Trophoblast cell (in vitro differentiated cells and primary cell): ENCODE data around the gene ZBTB20.

Experiments used
- DNase-seq, 2 donors: peaks; one replicate each; pipeline ENCODE4 v3.0.0-alpha.2; 2016
- H2AFZ ChIP-seq: 2 replicates; pipeline ENCODE4 v1.6.1; 2013; ENCODE audit warnings: low read length, moderate library complexity, mild to moderate bottlenecking; ENCODE audit not compliant: insufficient read depth, poor library complexity
- H2AK5ac ChIP-seq: 2 replicates; pipeline ENCODE4 v1.6.1; 2013; ENCODE audit warnings: mild to moderate bottlenecking, low read length
- H2BK120ac ChIP-seq: 2 replicates; pipeline ENCODE4 v1.6.1; 2013; ENCODE audit warnings: low read length, mild to moderate bottlenecking, moderate library complexity; ENCODE audit not compliant: insufficient read depth, poor library complexity
- H2BK12ac ChIP-seq: 2 replicates; pipeline ENCODE4 v1.6.1; 2013; ENCODE audit warnings: mild to moderate bottlenecking, low read length, moderate library complexity
- H2BK5ac ChIP-seq: 2 replicates; pipeline ENCODE4 v1.6.1; 2013; ENCODE audit warnings: low read length, low read depth, moderate library complexity, mild to moderate bottlenecking; ENCODE audit not compliant: poor library complexity
- H3K14ac ChIP-seq: 2 replicates; pipeline ENCODE4 v1.6.1; 2013; ENCODE audit warnings: mild to moderate bottlenecking, low read length
- H3K18ac ChIP-seq: 2 replicates; pipeline ENCODE4 v1.6.1; 2013; ENCODE audit warnings: mild to moderate bottlenecking, low read length
- H3K23ac ChIP-seq: 2 replicates; pipeline ENCODE4 v1.6.1; 2013; ENCODE audit warnings: low read length
- H3K27ac ChIP-seq: 2 replicates; pipeline ENCODE4 v1.5.1; 2013; ENCODE audit warnings: low read depth, mild to moderate bottlenecking, inconsistent platforms, low read length, moderate library complexity
- H3K27me3 ChIP-seq: 2 replicates; pipeline ENCODE4 v1.6.1; 2013; ENCODE audit warnings: inconsistent platforms, mild to moderate bottlenecking, low read length, moderate library complexity; ENCODE audit not compliant: insufficient read depth
- H3K36me3 ChIP-seq, 2 experiments: 1 replicate in 1 of 2; 2 replicates in 1 of 2; pipeline ENCODE4 v1.6.1; 2013; ENCODE audit warnings: low read length in 2 of 2, mild to moderate bottlenecking in 2 of 2, moderate library complexity in 1 of 2; ENCODE audit not compliant: insufficient read depth in 2 of 2, control insufficient read depth in 1 of 2
- H3K4ac ChIP-seq: 2 replicates; pipeline ENCODE4 v1.6.1; 2013; ENCODE audit warnings: low read depth, mild to moderate bottlenecking, low read length, moderate library complexity
- H3K4me1 ChIP-seq, 2 experiments: 1 replicate in 1 of 2; 2 replicates in 1 of 2; pipeline ENCODE4 v1.6.1; 2013; ENCODE audit warnings: low read length in 2 of 2, mild to moderate bottlenecking in 2 of 2, moderate library complexity in 1 of 2; ENCODE audit not compliant: insufficient read depth in 2 of 2, control insufficient read depth in 1 of 2
- H3K4me2 ChIP-seq: 2 replicates; pipeline ENCODE4 v1.6.1; 2013; ENCODE audit warnings: inconsistent platforms, mild to moderate bottlenecking, low read length, moderate library complexity
- H3K4me3 ChIP-seq: 2 replicates; pipeline ENCODE4 v1.5.1; 2013; ENCODE audit warnings: mild to moderate bottlenecking, low read depth, low read length, inconsistent platforms
- H3K79me1 ChIP-seq: one replicate; pipeline ENCODE4 v1.6.1; 2013; ENCODE audit warnings: low read length
- H3K79me2 ChIP-seq: 2 replicates; pipeline ENCODE4 v1.6.1; 2013; ENCODE audit warnings: low read length, mild to moderate bottlenecking; ENCODE audit not compliant: control insufficient read depth, insufficient read depth, poor library complexity
- H3K9ac ChIP-seq: 2 replicates; pipeline ENCODE4 v1.6.1; 2013; ENCODE audit warnings: mild to moderate bottlenecking, low read length
- H3K9me3 ChIP-seq: 2 replicates; pipeline ENCODE4 v1.6.1; 2013; ENCODE audit warnings: low read depth, mild to moderate bottlenecking, control low read depth, inconsistent platforms, low read length; ENCODE audit not compliant: insufficient read depth
- H4K12ac ChIP-seq: 2 replicates; pipeline ENCODE4 v1.6.1; 2013; ENCODE audit warnings: low read depth, mild to moderate bottlenecking, low read length, moderate library complexity
- H4K8ac ChIP-seq: 2 replicates; pipeline ENCODE4 v1.6.1; 2013; ENCODE audit warnings: low read depth, mild to moderate bottlenecking, low read length, moderate library complexity
- H4K91ac ChIP-seq: one replicate; pipeline ENCODE4 v1.6.1; 2013; ENCODE audit warnings: low read depth, mild to moderate bottlenecking, low read length, moderate library complexity
- WGBS: extraction: QIAGEN DNeasy Blood & Tissue Kit; methylation state at CpG from one replicate; pipeline ENCODE4 v1.1.7; 2013; ENCODE audit warnings: missing lambda C conversion rate; ENCODE audit not compliant: insufficient read length, insufficient coverage; ENCODE audit errors: extremely low coverage; 5-methylcytosine and 5-hydroxymethylcytosine counted together

ZBTB20 gene

DNA sequence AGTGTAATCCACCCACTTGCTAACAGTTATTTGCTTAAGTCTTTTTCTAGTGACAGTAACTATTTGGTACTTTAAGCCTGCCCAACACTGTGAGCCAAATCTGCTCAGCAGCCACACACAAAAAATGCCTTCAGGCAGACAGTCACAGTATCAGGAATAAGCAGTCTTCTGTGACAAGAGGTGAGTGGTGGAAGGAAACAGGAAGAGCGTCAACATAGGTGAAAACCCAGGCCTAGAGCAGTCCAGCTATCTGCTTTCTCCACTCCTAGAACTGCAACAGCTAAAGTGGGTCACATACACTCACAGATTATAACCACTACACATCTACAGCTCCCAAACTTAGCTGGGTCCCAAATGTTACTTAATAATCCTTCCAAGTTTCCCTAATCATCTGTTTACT lies 213.7 kb downstream of the ZBTB20 start:
- Histone ChIP-seq H3K4me3 (no peak overlapping the region), H3K79me1 (no peaks in the 10 kb centered on the region), H3K14ac (no peak overlapping the region), H2AFZ (no peak overlapping the region), H3K36me3 (no peaks in the 10 kb centered on the region), H3K4me2 (no peak overlapping the region), H3K4ac (no peak overlapping the region), H3K27me3 (no peaks in the 10 kb centered on the region), H3K23ac (no peak overlapping the region), H3K9me3 (no peaks in the 10 kb centered on the region), H2BK12ac (no peak overlapping the region), H3K27ac (no peak overlapping the region), H4K91ac (no peak overlapping the region), H4K12ac (no peak overlapping the region), H3K9ac (no peak overlapping the region), H2BK120ac (no peak overlapping the region), H2BK5ac (no peak overlapping the region), H3K79me2 (no peaks in the 10 kb centered on the region), H3K4me1 (no peaks in the 10 kb centered on the region), H2AK5ac (no peak overlapping the region), H3K18ac (no peak overlapping the region), H4K8ac (no peak overlapping the region)
- no peak for DNase-seq
- WGBS, result no CpG with 5 or more reads among the region's 1 CpG

DNA sequence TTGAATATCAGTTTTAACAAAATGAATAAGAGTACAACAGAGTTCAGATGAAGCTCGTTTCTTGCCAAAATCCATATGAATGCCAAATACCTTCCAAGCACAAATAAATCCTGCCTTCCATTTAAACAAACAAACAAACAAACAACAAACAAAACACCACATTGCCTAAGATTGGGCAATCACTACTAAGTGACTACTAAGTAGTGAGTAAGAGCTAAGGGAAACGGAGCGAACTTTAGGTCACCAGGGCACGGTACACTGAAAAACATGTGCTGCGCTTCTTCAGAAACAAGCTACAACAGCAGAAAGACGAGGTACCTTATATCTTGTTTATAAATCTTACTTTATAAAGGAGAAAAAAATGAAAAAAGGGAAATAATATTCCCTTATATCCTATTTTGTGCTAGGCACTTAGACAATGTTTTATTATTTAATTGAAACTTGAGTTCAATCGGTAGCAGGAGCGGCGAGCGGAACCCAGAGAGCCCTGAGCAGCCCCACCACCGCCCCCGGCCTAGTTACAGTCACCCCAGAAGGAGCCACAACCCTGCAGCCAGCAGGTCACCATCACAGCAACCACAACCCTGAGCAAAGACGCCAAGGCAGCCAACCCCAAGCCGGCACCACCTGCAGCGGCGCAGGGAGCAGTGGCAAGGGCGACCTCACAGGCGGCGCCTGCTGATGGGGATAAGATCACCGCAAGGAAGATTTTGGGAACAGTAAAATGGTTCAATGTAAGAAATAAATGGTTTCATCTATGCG lies 216.9 kb downstream of the ZBTB20 start:
- no CpG with 5 or more reads among the region's 21 CpGs for WGBS
- H2AFZ ChIP-seq, result no peak overlapping the region
- no peaks in the 10 kb centered on the region for H3K36me3 ChIP-seq
- no peak overlapping the region for H3K23ac ChIP-seq
- H3K79me2 ChIP-seq, result no peaks in the 10 kb centered on the region
- H2BK120ac ChIP-seq, result no peak overlapping the region
- no peak overlapping the region for H3K4me2 ChIP-seq
- H3K27ac ChIP-seq, result no peak overlapping the region
- H4K8ac ChIP-seq, result no peak overlapping the region
- H4K91ac ChIP-seq, result no peak overlapping the region
- no peak overlapping the region for H4K12ac ChIP-seq
- H3K27me3 ChIP-seq, result no peaks in the 10 kb centered on the region
- H3K4me3 ChIP-seq, result no peak overlapping the region
- DNase-seq, result no peak
- no peaks in the 10 kb centered on the region for H3K4me1 ChIP-seq
- H2BK12ac ChIP-seq, result no peak overlapping the region
- H3K14ac ChIP-seq, result no peak overlapping the region
- no peaks in the 10 kb centered on the region for H3K79me1 ChIP-seq
- H3K9ac ChIP-seq, result no peak overlapping the region
- H3K9me3 ChIP-seq, result no peaks in the 10 kb centered on the region
- no peak overlapping the region for H3K4ac ChIP-seq
- H2BK5ac ChIP-seq, result no peak overlapping the region
- H3K18ac ChIP-seq, result no peak overlapping the region
- H2AK5ac ChIP-seq, result no peak overlapping the region

- Histone ChIP-seq H3K4me1 (no peaks in the 10 kb centered on the region), H3K4me3 (no peak overlapping the region), H3K4me2 (no peak overlapping the region), H2AFZ (no peak overlapping the region), H3K79me1 (no peaks in the 10 kb centered on the region), H3K4ac (no peak overlapping the region), H4K91ac (no peak overlapping the region), H2BK120ac (no peak overlapping the region), H2AK5ac (no peak overlapping the region), H3K9me3 (no peaks in the 10 kb centered on the region), H3K27ac (no peak overlapping the region), H3K79me2 (no peaks in the 10 kb centered on the region), H4K12ac (no peak overlapping the region), H4K8ac (no peak overlapping the region), H3K36me3 (no peaks in the 10 kb centered on the region), H3K23ac (no peak overlapping the region), H2BK5ac (no peak overlapping the region), H2BK12ac (no peak overlapping the region), H3K18ac (no peak overlapping the region), H3K9ac (no peak overlapping the region), H3K14ac (no peak overlapping the region), H3K27me3 (no peaks in the 10 kb centered on the region)
- no CpG with 5 or more reads among the region's 2 CpGs for WGBS
- DNase-seq, result no peak
Observed at GRCh38 chr3:114928989-114929640, 218.0 kb downstream of the ZBTB20 start.

- no peak overlapping the region for H4K12ac ChIP-seq
- no peak overlapping the region for H3K14ac ChIP-seq
- H3K36me3 ChIP-seq, result no peaks in the 10 kb centered on the region
- no peak overlapping the region for H2AFZ ChIP-seq
- no peak overlapping the region for H3K4me2 ChIP-seq
- H4K8ac ChIP-seq, result no peak overlapping the region
- no peak overlapping the region for H3K23ac ChIP-seq
- H3K18ac ChIP-seq, result no peak overlapping the region
- H3K4me1 ChIP-seq, result no peaks in the 10 kb centered on the region
- no peak overlapping the region for H3K4ac ChIP-seq
- H2BK12ac ChIP-seq, result no peak overlapping the region
- no CpG with 5 or more reads among the region's 3 CpGs for WGBS
- H2BK5ac ChIP-seq, result no peak overlapping the region
- H2AK5ac ChIP-seq, result no peak overlapping the region
- no peaks in the 10 kb centered on the region for H3K27me3 ChIP-seq
- no peak overlapping the region for H3K4me3 ChIP-seq
- no peak overlapping the region for H3K9ac ChIP-seq
- DNase-seq, result no peak
- no peaks in the 10 kb centered on the region for H3K9me3 ChIP-seq
- no peaks in the 10 kb centered on the region for H3K79me2 ChIP-seq
- no peak overlapping the region for H2BK120ac ChIP-seq
- no peaks in the 10 kb centered on the region for H3K79me1 ChIP-seq
- no peak overlapping the region for H3K27ac ChIP-seq
- H4K91ac ChIP-seq, result no peak overlapping the region
Observed at GRCh38 chr3:114904633-114905032, 242.5 kb downstream of the ZBTB20 start.
